GM12874 (cell line): Measurements from ENCODE around the gene RABGAP1L.

Experiments
- TF ChIP-seq, protein P1 (sequence below): IDR thresholded peaks from 2 replicates; pipeline ENCODE4 v1.5.1; 2011; ENCODE audit warnings: low read depth, mild to moderate bottlenecking, control low read depth, low read length, moderate library complexity; ENCODE audit not compliant: insufficient read depth

The RABGAP1L gene

DNA sequence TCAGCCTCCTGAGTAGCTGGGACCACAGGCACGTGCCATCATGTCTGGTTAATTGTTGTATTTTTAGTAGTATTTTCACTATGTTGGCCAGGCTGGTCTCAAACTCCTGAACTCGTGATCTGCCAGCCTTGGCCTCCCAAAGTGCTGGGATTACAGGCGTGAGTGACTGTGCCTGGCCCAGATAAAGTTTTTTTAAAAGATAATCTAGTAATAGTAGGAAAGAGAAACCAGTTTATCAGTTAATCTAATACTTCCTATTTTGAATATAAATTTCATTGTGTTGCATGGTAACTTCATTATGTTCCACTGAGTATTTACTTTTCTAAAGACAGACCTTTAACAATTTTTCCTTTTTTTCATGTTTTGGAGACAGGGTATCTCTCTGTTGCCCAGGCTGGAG lies 10.0 kb downstream of the RABGAP1L start:
- TF ChIP-seq, protein P1, sequence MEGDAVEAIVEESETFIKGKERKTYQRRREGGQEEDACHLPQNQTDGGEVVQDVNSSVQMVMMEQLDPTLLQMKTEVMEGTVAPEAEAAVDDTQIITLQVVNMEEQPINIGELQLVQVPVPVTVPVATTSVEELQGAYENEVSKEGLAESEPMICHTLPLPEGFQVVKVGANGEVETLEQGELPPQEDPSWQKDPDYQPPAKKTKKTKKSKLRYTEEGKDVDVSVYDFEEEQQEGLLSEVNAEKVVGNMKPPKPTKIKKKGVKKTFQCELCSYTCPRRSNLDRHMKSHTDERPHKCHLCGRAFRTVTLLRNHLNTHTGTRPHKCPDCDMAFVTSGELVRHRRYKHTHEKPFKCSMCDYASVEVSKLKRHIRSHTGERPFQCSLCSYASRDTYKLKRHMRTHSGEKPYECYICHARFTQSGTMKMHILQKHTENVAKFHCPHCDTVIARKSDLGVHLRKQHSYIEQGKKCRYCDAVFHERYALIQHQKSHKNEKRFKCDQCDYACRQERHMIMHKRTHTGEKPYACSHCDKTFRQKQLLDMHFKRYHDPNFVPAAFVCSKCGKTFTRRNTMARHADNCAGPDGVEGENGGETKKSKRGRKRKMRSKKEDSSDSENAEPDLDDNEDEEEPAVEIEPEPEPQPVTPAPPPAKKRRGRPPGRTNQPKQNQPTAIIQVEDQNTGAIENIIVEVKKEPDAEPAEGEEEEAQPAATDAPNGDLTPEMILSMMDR, result no peak

DNA sequence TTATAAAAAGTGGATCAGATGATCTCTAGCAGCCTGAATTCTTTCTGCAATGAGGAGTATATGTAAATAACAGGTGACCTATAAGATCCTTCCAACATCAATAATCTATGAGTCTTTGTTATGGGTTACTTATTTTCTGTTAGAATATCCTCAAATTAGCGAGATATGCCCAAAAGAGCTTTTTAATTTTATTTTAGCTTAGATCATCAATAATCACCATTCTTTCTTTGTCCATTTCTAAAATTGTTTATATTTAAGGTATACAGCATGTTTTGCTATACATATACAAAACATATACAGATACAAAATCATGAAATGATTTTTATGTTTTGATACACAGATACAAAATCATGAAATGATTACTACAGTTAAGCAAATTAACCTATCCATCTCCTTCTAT lies 11.8 kb downstream of the RABGAP1L start:
- TF ChIP-seq, protein P1, result no peak

DNA sequence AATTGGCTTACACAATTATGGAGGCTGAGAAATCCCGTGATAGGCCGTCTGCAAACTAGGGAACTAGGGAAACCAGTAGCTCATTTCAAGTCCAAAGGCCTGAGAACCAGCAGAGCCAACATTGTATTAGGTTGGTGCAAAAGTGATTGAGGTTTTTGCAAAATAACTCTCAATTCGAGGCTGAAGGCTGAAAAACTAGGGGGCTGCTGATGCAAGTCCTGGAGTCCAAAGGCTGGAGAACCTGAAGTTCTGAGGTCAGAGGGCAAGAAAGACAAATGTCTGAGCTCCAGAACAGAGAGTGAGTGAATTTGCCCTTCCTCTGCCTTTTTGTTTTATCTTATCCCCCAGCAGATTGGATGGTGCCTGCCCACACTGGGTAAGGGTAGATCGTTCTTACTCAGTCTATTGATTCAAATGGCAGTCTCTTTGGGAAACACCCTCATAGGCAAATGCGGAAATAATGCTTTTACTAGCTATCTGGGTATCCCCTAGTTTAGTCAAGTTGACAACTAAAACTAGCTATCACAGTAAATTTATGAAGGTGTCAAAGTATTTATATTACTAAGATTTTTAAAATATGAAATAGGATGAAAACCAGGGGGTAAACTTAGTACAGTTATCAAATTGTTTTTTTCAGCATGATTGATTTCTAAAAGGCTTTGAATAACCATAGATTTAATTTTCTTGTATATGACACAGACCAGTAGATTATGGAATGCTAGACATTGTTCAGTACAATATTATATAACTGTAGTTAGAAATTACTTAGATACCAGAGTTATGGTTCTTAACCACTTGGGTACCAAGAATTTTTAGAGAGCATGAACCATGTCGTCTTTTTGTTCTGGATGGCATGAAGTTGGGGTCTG lies 15.4 kb downstream of the RABGAP1L start:
- TF ChIP-seq, protein P1, result no peak

DNA sequence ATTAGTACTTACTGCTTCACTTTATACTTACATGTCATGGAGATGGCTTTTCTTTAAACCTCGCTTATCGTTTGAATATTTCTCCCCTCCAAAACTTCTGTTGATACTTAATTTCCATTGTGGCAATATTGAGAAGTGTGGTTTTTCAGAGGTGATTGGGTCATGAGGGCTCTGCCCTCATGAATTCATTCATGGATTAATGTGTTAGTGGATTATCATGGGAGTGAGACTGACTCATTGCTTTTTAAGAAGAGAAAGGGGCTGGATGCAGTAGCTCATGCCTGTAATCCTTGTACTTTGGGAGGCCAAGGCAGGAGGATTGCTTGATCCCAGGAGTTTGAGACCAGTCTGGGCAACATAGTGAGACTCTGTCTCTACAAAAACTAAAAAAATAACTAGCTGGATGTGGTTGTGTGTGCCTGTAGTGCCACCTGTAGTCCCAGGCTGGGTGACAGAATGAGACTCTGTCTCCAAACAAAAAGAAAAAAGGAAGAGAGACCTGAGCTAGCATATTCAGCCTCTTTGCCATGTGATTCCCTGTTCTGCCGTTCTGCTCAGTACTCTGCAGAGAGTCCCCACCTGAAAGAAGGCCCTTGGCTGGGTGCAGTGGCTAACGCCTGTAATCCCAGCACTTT lies 30.2 kb downstream of the RABGAP1L start:
- TF ChIP-seq, protein P1, result no peak

DNA sequence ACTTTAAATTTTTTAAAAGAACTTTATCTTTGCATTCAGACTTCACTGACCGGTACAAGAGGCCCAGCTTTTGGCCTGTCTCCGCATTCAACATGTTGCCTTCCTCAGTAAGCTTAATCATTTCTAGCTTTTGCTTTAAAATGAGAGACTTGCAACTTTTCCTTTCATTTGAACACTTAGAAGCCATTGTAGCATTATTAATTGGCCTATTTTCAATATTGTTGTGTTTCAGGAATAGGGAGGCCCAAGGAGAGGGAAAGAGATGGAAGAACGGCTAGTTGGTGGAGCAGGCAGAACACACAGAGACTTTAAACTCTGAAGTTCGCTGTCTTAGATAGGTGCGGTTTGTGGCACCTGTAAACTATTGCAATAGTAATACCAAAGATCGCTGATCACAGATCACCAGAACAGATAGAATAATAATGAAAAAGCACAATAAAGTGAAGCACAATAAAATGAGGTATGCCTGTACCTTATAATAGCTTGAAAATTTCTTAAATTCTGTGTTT lies 31.4 kb downstream of the RABGAP1L start:
- TF ChIP-seq, protein P1, result no peak

DNA sequence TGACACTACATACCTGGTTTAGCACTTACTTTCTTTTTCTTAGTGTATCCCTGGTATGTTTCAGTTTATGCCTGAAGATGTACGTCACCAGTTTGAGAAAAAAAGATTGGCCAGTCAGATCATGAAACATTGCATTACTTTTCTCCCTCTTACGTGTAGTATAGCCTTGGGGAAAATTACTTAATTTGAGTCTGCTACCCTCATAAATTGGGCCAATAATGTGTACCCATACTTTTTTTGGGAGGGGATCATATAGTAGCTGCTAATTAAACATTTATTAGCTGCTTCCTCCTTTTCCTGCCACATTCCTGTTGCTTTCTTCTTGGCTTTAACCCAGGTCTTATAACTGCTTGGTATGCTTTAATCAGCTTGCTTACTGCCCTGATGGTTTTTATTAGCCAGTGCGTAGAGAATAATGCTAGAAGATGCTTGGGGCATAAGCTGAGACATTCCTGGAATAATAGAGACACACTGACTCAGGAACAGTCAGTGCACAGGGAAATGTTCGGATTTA lies 32.1 kb downstream of the RABGAP1L start:
- TF ChIP-seq, protein P1, result no peak

DNA sequence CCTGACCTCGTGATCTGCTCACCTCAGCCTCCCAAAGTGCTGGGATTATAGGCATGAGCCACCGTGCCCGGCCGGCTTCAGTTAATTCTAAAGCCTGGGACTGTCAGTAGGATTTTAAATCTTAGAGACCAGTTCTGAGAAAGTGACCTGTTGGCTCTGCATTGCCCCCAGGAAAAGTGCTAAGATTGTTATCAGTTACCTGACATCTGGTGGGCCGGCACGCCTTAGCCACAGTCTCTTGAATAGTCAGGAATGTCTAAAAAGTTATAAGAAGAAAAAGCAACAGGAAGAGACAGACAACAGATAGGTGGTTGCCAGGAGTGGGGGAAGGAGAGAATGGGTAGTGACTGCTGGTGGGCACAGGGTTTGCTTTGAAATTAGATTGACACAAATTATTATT lies 35.1 kb downstream of the RABGAP1L start:
- TF ChIP-seq, protein P1, result no peak
